Activated CD8-positive, alpha-beta memory T cell treated with anti-CD3 and anti-CD28 coated beads, Interleukin-2, amount 50 U/mL, for 1 hour (primary cell): ENCODE results near the gene IRF6.
"Not testable (repeated sequence)": the region's sequence is repeated elsewhere in the genome, so short reads cannot be mapped to it uniquely, and the experiment has no call there.

ENCODE experiments used
- DNase-seq: peaks from one replicate; pipeline ENCODE4 v3.0.0-alpha.2; 2020; ENCODE audit errors: extremely low read depth

Gene IRF6

DNA sequence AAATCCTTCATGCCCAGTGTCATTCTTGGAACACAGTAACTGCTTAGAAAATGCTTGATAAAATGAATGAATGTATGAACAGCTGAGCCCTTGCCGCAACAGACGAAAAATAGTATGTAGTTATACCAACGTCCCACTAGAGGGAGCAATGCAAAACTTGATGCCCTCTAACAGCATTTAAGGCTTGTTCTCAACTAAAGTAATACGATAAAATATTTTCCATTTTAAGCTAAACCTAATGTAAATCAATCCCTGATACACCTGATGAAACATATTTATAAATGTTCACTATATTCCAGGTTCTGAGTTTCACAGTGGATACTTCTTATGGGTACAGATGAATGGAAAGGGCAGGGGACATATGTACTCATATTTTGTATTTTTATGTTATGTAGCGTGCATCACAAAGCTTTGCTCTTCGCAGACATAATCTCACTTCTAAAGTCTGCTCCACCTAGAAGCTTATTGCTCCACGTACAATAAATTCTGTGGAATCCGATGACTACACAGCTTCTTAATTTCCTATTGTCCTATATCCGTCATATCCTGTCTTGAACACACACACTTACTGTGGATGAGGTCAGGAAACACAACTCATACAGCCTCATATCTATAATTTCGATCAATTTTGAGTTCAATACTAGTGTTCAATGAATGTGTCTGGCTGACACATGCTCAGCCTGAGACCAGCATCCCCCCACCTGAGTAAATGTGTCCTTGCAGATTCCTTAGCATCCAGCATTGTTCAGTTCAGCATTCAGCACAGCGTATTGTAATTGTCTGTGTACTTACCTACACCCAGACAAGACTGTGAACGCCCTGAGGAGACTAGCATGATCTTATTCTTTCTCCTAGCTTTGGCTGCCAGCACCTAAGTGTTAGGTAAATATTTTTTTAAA, 17.4 kb upstream of the IRF6 start:
- DNase-seq, result no peak

GRCh38 chr1:209822706-209823105, 16.8 kb upstream of the IRF6 start:
- no peak for DNase-seq

GRCh38 chr1:209820986-209821385, 15.0 kb upstream of the IRF6 start:
- DNase-seq, result no peak

DNA sequence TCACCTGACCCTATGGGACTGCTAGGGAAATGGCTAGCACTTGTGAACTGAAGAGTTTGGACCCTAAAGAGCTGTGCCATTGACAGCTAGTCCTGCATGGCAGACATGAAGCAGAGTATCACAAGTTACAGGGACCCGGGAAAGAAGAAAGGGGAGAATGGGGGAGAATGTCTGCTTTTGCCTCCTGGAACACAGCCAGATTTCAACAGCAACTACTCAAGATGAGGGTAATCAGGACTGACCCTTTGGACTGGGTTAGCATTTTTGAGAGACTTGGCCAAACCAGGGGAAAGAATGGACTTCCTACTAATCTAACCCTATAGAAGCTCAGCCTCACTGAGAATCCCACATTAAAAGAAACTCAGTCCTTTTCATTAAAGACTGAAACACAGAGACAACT, 13.1 kb upstream of the IRF6 start:
- DNase-seq, result no peak

DNA sequence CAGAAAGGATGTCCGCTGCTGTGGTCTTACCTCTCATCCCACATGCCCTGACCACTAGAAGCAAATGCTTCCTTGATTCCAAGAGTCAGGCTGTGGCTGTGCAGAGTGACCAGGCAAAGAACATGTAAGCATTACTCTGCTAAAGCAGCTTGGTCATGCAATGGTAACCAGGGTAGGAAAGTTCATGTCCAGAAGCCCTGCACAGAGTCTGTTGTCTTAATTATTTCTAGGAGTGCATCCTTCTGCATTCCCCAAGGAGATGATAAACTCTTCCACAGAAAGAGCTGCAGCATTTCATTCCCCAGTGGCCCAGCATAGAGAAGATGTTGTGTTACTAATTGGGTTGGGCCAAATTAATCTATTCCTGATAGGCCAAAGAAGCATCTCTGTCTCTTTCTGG, 11.7 kb upstream of the IRF6 start:
- no peak for DNase-seq

DNA sequence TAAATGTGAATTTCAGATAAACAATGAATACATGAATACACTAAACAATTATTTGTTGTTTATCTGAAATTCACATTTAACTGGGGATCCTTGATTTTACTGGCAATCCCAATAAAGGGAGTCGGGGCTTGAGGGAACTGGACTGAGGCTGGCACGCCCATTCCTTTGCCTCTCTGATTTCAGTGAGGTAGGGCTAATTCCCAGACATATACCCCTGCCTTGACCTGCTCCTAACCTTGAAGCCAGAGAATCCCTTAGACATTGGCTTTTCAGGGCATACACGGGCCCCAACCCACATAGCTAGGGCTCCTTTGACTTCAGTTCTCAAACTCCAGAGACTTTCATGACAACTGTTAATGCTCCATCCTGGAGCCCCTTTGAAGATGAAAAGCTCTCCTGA, 11.0 kb upstream of the IRF6 start:
- DNase-seq, result no peak

DNA sequence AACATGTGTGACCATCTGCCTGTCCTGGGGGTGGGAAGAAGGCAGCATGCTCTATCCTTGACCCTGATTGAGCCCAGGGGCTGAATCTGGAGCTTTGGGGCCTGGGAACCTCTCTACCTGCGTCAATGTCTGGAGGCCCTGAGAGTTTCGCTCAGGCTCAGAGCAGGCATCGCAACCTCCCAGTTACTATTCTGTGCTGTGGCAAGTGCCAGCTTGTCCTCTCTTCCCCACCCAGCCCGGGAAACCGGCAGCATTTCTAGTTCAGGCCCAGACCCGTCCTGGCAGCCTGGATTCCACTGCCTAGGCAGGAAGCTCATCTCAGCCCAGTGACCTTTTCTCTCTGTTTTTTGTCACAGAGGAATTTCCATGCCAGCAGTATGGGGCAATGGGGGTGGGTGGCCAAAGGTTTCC, 10.0 kb upstream of the IRF6 start:
- DNase-seq, result no peak

- DNase-seq, result no peak
These were observed 9.5 kb upstream of the IRF6 start for GRCh38 chr1:209815490-209815889.

DNA sequence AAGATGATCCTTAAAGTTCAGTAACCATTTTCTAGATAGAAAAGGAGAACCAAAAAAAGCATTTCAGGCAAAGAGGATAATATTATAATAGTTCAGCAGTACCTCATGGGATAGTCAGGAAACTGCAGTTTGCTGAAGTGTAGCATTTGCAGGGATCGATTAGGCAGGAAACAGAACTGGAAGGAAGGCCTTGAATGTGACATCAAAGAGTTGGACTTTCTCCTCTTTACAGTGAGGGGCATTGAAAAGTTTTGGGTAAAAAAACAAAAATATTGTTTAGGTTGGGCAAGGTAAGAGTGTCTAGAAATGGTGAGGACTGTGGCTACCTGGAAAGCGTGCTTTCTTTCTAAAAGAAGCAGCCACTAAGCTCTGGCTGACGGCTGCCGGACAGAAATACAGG, 8.0 kb upstream of the IRF6 start:
- DNase-seq, result no peak

GRCh38 chr1:209810783-209811182, 4.8 kb upstream of the IRF6 start:
- DNase-seq, result no peak

DNA sequence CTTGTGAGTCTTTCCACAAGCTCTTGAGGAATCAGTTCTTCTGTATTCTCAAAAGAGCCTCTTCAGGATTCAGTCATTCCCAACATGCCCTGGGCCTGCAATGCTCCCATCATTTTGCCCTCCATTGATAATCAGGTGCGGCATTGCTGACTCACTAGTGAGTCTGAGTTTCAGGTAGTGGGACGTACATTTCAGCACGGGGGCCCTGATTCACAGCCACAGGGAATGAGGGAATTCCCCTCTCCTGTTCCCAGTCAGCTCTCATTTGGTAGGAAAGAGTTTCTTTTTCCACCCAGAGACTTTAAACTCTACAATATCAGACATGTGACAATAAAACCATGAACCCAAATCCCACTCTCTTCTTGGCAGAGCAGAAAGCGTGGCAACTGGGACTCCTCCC, 3.7 kb upstream of the IRF6 start:
- no peak for DNase-seq

- no peak for DNase-seq
These were observed 2.2 kb upstream of the IRF6 start for GRCh38 chr1:209808059-209808581.

- no peak for DNase-seq
These were observed 1.6 kb upstream of the IRF6 start for GRCh38 chr1:209807509-209807908.

- DNase-seq, result no peak
These were observed 581 bp downstream of the IRF6 start for GRCh38 chr1:209805341-209805781.

DNA sequence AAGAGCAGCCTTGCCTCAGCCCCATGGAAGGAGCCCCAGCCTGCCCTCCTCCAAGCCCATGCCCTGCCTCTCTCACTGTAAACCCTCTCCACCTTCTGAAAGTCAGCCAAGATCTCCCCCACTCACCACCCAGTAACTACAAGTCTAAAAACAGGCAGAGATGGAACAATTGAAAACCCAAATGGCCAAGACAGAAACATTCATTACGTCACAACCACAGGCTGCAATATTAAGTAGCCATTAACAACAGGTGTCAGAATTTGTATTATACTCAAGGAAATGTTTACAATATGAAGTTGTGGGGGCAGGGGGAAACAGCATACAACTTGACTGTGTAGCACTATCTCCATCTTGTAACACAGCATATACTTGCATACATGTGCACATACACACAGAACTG, 2.4 kb downstream of the IRF6 start:
- DNase-seq, result no peak

GRCh38 chr1:209802780-209803152, 3.2 kb downstream of the IRF6 start:
- no peak for DNase-seq

DNA sequence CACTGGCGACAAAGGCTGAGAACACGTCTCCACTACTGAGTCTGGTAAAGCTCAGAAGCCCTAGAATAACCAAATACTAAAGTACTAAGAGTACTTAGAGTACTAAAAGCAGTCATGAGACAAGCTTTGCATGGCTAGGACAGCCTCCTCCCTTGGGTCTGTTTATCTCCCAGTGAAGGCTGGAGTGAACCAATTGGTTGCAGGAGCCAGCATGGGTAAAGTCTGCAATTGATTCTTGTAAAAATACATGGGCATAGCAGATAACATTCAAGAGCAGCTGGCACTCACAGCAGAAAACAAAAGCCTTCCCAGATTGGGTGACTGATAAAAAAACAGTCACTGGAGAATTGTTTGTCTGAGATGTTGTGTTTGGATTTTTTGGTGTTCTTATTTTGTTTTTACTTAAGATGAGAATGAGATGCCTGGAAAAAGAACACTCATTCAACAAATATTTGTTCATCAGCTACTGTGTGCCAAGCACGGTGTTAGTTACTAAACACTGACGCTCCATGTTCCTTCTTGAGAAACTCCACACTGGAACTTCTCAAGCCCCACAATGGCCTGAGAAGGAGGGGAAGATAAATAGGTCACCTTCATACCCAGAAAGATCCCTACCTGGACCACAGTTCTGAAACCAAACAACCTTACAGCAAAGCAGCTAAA, 3.7 kb downstream of the IRF6 start:
- DNase-seq, result no peak

DNA sequence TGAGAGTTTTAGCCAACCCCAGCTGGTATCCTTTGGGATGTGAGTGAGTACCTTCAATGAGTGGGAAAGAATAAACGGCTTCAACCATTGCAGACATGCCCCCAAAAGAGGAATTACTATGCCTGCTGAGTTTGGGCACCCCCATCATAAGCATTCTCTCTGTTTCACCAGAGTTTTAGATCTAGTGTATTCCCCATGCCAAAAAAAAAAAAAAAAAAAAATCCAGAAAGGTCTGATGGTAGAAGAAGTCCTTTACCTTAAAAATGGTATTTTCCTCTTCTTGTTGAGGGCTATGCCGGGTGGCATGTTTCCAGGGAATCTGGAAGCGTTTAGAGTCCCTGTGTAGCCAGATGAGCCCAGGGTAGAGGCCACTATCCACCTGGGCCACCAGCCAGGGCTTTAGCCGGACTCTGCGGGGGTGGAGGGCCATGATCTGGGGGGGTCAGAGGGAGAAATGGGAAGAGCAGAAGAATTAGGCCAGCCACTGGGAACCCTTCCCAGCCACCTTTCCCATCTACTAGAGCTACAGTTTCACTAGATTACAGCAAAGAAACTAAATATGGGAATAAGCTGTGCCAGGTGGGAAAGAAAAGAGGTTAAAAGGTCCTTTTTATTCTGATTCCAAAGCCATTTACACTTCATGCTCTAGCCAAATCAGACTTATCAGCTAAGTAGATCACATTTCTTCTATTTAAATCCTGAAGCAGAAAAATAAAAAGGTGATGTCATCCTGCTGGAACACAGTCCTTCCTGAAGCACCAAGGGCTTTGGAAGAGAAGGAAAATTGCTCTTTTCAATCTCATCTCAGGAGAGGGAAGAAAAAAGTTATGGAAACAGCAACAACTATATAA, 4.7 kb downstream of the IRF6 start:
- no peak for DNase-seq

GRCh38 chr1:209797978-209798639, 7.8 kb downstream of the IRF6 start:
- no peak for DNase-seq

- DNase-seq, result not testable (repeated sequence)
These were observed 12.2 kb downstream of the IRF6 start for GRCh38 chr1:209793711-209794110.

GRCh38 chr1:209791920-209792319, 14.0 kb downstream of the IRF6 start:
- no peak for DNase-seq
